Measurements from ENCODE around the gene HIVEP3.

- no peak for TF ChIP-seq CTCF (IDR thresholded peaks at IDR 0.05)
- TF ChIP-seq POLR2A (IDR thresholded peaks at IDR 0.05): no peak
Measured at GRCh38 chr1:41840592-41841246, 78.0 kb downstream of the HIVEP3 start.

Data from right lobe of liver (tissue), 4 donors.